HG03039 (cell line): ENCODE measurements around the gene OR51A7.
"Not testable (repeated sequence)": the region's sequence is repeated elsewhere in the genome, so short reads cannot be mapped to it uniquely, and the experiment has no call there.

ENCODE experiments used
- ATAC-seq: cut with Tn5 transposase; IDR thresholded peaks from one replicate; pipeline ENCODE4 v1.9.1; 2021; ENCODE audit warnings: mild to moderate bottlenecking, moderate library complexity; ENCODE audit not compliant: unreplicated experiment

OR51A7 gene

GRCh38 chr11:4903484-4903883, at the start of gene OR51A7:
OR51A7 (plus strand) TSS chr11:4903783; CDS start chr11:4907370, 3,587 bp downstream.
- no peak for ATAC-seq

GRCh38 chr11:4854286-4854685, 49.3 kb upstream of the OR51A7 start:
- not testable (repeated sequence) for ATAC-seq

GRCh38 chr11:4862447-4863236, 40.9 kb upstream of the OR51A7 start:
- no peak for ATAC-seq

GRCh38 chr11:4863876-4864275, 39.7 kb upstream of the OR51A7 start:
- no peak for ATAC-seq

- no peak for ATAC-seq
These were observed 37.7 kb upstream of the OR51A7 start for GRCh38 chr11:4865855-4866254.

GRCh38 chr11:4881188-4881587, 22.4 kb upstream of the OR51A7 start:
- no peak for ATAC-seq

- no peak for ATAC-seq
These were observed 21.6 kb upstream of the OR51A7 start, which contains the start of gene OR51T1 for GRCh38 chr11:4881860-4882500. OR51T1 (plus strand) TSS chr11:4881900; CDS start chr11:4881900, 0 bp downstream.

- ATAC-seq = no peak
These were observed 21.0 kb upstream of the OR51A7 start for GRCh38 chr11:4882543-4882942.

GRCh38 chr11:4884361-4884760, 19.2 kb upstream of the OR51A7 start:
- no peak for ATAC-seq

GRCh38 chr11:4886186-4886585, 17.4 kb upstream of the OR51A7 start:
- no peak for ATAC-seq

- no peak for ATAC-seq
These were observed 16.0 kb upstream of the OR51A7 start for GRCh38 chr11:4887591-4887990.

- no peak for ATAC-seq
These were observed 13.3 kb upstream of the OR51A7 start for GRCh38 chr11:4890279-4890678.

- no peak for ATAC-seq
These were observed 11.5 kb upstream of the OR51A7 start for GRCh38 chr11:4891996-4892640.

- ATAC-seq = no peak
These were observed 13.0 kb downstream of the OR51A7 start for GRCh38 chr11:4916581-4916980.

GRCh38 chr11:4919250-4919649, 15.7 kb downstream of the OR51A7 start, which contains the start of gene OR51G2:
OR51G2 (minus strand) TSS chr11:4919350; CDS start chr11:4915663, 3,687 bp downstream.
- ATAC-seq = no peak

- ATAC-seq = no peak
These were observed 18.2 kb downstream of the OR51A7 start for GRCh38 chr11:4921796-4922195.

GRCh38 chr11:4922304-4922703, 18.7 kb downstream of the OR51A7 start:
- no peak for ATAC-seq

GRCh38 chr11:4924239-4924638, 20.7 kb downstream of the OR51A7 start, which contains the start of gene OR51G1:
OR51G1 (minus strand) TSS chr11:4924339; CDS start chr11:4924339, 0 bp downstream.
- no peak for ATAC-seq

GRCh38 chr11:4926608-4927007, 23.0 kb downstream of the OR51A7 start:
- ATAC-seq = no peak

- ATAC-seq = no peak
These were observed 29.2 kb downstream of the OR51A7 start for GRCh38 chr11:4932751-4933150.

GRCh38 chr11:4936745-4937144, 33.2 kb downstream of the OR51A7 start:
- ATAC-seq = no peak

GRCh38 chr11:4947505-4947904, 43.9 kb downstream of the OR51A7 start, which contains the start of gene OR51A4:
OR51A4 (minus strand) TSS chr11:4947605; CDS start chr11:4947100, 505 bp downstream.
- ATAC-seq = no peak
